Measurements from ENCODE around the gene MCM6.
"Not testable (repeated sequence)": the region's sequence is repeated elsewhere in the genome, so short reads cannot be mapped to it uniquely, and the experiment has no call there.

The MCM6 gene

GRCh38 chr2:135882415-135882814, 6.2 kb upstream of the MCM6 start:
- no peak overlapping the region for H2BK15ac ChIP-seq (replicated peaks; ENCODE audit: low read depth)
- no peak for DNase-seq
- H2BK5ac ChIP-seq (ENCODE audit: low read length), result no peak overlapping the region
- no peak overlapping the region for H3K9ac ChIP-seq (ENCODE audit: low read length)
- H2AK5ac ChIP-seq (ENCODE audit: low read length), result no peak overlapping the region
- H3K4me2 ChIP-seq (ENCODE audit: low read length), result no peak overlapping the region
- no peaks in the 10 kb centered on the region for H3K79me2 ChIP-seq (ENCODE audit: control insufficient read depth, insufficient read depth, low read length)
- no peak overlapping the region for H4K8ac ChIP-seq (ENCODE audit: low read depth, low read length)
- no peak overlapping the region for H3K4me3 ChIP-seq (ENCODE audit: low read length)
- H3K4ac ChIP-seq (ENCODE audit: low read depth, low read length), result no peak overlapping the region
- no peak overlapping the region for H3K27ac ChIP-seq (ENCODE audit: low read depth, low read length)
- no CpG with 5 or more reads among the region's 3 CpGs for WGBS (ENCODE audit: extremely low coverage, insufficient coverage, low lambda C conversion rate)
- no peak overlapping the region for H2BK120ac ChIP-seq (ENCODE audit: low read depth, low read length)
- no peak overlapping the region for H3K18ac ChIP-seq (ENCODE audit: low read length)
- no peak overlapping the region for H4K5ac ChIP-seq (ENCODE audit: low read length)
- no peaks in the 10 kb centered on the region for H3K4me1 ChIP-seq (ENCODE audit: control insufficient read depth, low read depth, low read length)
- H3K56ac ChIP-seq (ENCODE audit: low read length), result no peak overlapping the region
- H3K36me3 ChIP-seq (ENCODE audit: control insufficient read depth, insufficient read depth, low read length), result no peaks in the 10 kb centered on the region
- no peaks in the 10 kb centered on the region for H3K27me3 ChIP-seq (ENCODE audit: insufficient read depth, low read length, poor library complexity)
- no peak overlapping the region for H3K23ac ChIP-seq (ENCODE audit: low read length)
- no peaks in the 10 kb centered on the region for H3K79me1 ChIP-seq (ENCODE audit: low read length)

- H4K8ac ChIP-seq (ENCODE audit: low read depth, low read length); H3K23ac ChIP-seq (ENCODE audit: low read length); H3K79me1 ChIP-seq (ENCODE audit: low read length); H3K4me1 ChIP-seq (ENCODE audit: control insufficient read depth, low read depth, low read length); H3K27me3 ChIP-seq (ENCODE audit: insufficient read depth, low read length, poor library complexity); H3K36me3 ChIP-seq (ENCODE audit: control insufficient read depth, insufficient read depth, low read length); H3K4me2 ChIP-seq (ENCODE audit: low read length); H3K27ac ChIP-seq (ENCODE audit: low read depth, low read length); H3K9ac ChIP-seq (ENCODE audit: low read length); H3K18ac ChIP-seq (ENCODE audit: low read length); H2BK15ac ChIP-seq (replicated peaks; ENCODE audit: low read depth); H2BK5ac ChIP-seq (ENCODE audit: low read length); H2AK5ac ChIP-seq (ENCODE audit: low read length); H2BK120ac ChIP-seq (ENCODE audit: low read depth, low read length); H3K4ac ChIP-seq (ENCODE audit: low read depth, low read length); DNase-seq; H3K56ac ChIP-seq (ENCODE audit: low read length); H4K5ac ChIP-seq (ENCODE audit: low read length); H3K4me3 ChIP-seq (ENCODE audit: low read length): not testable (repeated sequence)
- WGBS (ENCODE audit: extremely low coverage, insufficient coverage, low lambda C conversion rate), result no CpG with 5 or more reads among the region's 15 CpGs
- peaks cover 22% of the 10 kb centered on the region for H3K79me2 ChIP-seq (ENCODE audit: control insufficient read depth, insufficient read depth, low read length)
Measured at GRCh38 chr2:135876770-135877169, 527 bp upstream of the MCM6 start.

GRCh38 chr2:135875491-135876065, 665 bp downstream of the MCM6 start:
- H3K23ac ChIP-seq (ENCODE audit: low read length), result no peak overlapping the region
- no peak overlapping the region for H2BK5ac ChIP-seq (ENCODE audit: low read length)
- peaks cover 8% of the 10 kb centered on the region for H3K79me1 ChIP-seq (ENCODE audit: low read length)
- peak overlapping the region; percentile 78 for H3K27ac ChIP-seq (ENCODE audit: low read depth, low read length)
- H3K4ac ChIP-seq (ENCODE audit: low read depth, low read length), result no peak overlapping the region
- peak overlapping the region; percentile 78 for H3K4me2 ChIP-seq (ENCODE audit: low read length)
- peaks cover 6% of the 10 kb centered on the region for H3K4me1 ChIP-seq (ENCODE audit: control insufficient read depth, low read depth, low read length)
- no peak overlapping the region for H2BK15ac ChIP-seq (replicated peaks; ENCODE audit: low read depth)
- H3K4me3 ChIP-seq (ENCODE audit: low read length), result peak overlapping the region; percentile 73
- peaks cover 22% of the 10 kb centered on the region for H3K79me2 ChIP-seq (ENCODE audit: control insufficient read depth, insufficient read depth, low read length)
- H4K5ac ChIP-seq (ENCODE audit: low read length), result no peak overlapping the region
- peak overlapping the region; percentile 93 for H3K56ac ChIP-seq (ENCODE audit: low read length)
- H3K27me3 ChIP-seq (ENCODE audit: insufficient read depth, low read length, poor library complexity), result no peaks in the 10 kb centered on the region
- peak overlapping the region; percentile 61 for H3K18ac ChIP-seq (ENCODE audit: low read length)
- H3K9ac ChIP-seq (ENCODE audit: low read length), result peak overlapping the region; percentile 87
- H2AK5ac ChIP-seq (ENCODE audit: low read length), result no peak overlapping the region
- H4K8ac ChIP-seq (ENCODE audit: low read depth, low read length), result no peak overlapping the region
- DNase-seq, result peak; percentile 76
- no peak overlapping the region for H2BK120ac ChIP-seq (ENCODE audit: low read depth, low read length)
- WGBS (ENCODE audit: extremely low coverage, insufficient coverage, low lambda C conversion rate), result no CpG with 5 or more reads among the region's 26 CpGs
- H3K36me3 ChIP-seq (ENCODE audit: control insufficient read depth, insufficient read depth, low read length), result peaks cover 1% of the 10 kb centered on the region

- H4K8ac ChIP-seq (ENCODE audit: low read depth, low read length), result peak overlapping the region; percentile 13
- H2AK5ac ChIP-seq (ENCODE audit: low read length), result no peak overlapping the region
- peaks cover 22% of the 10 kb centered on the region for H3K79me2 ChIP-seq (ENCODE audit: control insufficient read depth, insufficient read depth, low read length)
- DNase-seq, result no peak
- no peaks in the 10 kb centered on the region for H3K27me3 ChIP-seq (ENCODE audit: insufficient read depth, low read length, poor library complexity)
- no peak overlapping the region for H3K4ac ChIP-seq (ENCODE audit: low read depth, low read length)
- H3K9ac ChIP-seq (ENCODE audit: low read length), result peak overlapping the region; percentile 87
- H4K5ac ChIP-seq (ENCODE audit: low read length), result no peak overlapping the region
- no peak overlapping the region for H3K23ac ChIP-seq (ENCODE audit: low read length)
- WGBS (ENCODE audit: extremely low coverage, insufficient coverage, low lambda C conversion rate), result no CpG with 5 or more reads among the region's 19 CpGs
- H2BK120ac ChIP-seq (ENCODE audit: low read depth, low read length), result no peak overlapping the region
- H3K4me1 ChIP-seq (ENCODE audit: control insufficient read depth, low read depth, low read length), result peaks cover 6% of the 10 kb centered on the region
- H3K79me1 ChIP-seq (ENCODE audit: low read length), result peaks cover 8% of the 10 kb centered on the region
- H3K27ac ChIP-seq (ENCODE audit: low read depth, low read length), result no peak overlapping the region
- H3K18ac ChIP-seq (ENCODE audit: low read length), result no peak overlapping the region
- H3K56ac ChIP-seq (ENCODE audit: low read length), result peak overlapping the region; percentile 93
- peak overlapping the region; percentile 78 for H3K4me2 ChIP-seq (ENCODE audit: low read length)
- no peak overlapping the region for H2BK15ac ChIP-seq (replicated peaks; ENCODE audit: low read depth)
- peak overlapping the region; percentile 73 for H3K4me3 ChIP-seq (ENCODE audit: low read length)
- no peak overlapping the region for H2BK5ac ChIP-seq (ENCODE audit: low read length)
- H3K36me3 ChIP-seq (ENCODE audit: control insufficient read depth, insufficient read depth, low read length), result peaks cover 1% of the 10 kb centered on the region
Measured at GRCh38 chr2:135874777-135875365, 1.4 kb downstream of the MCM6 start.

- Histone ChIP-seq H2BK5ac (ENCODE audit: low read length) (no peak overlapping the region), H4K8ac (ENCODE audit: low read depth, low read length) (no peak overlapping the region), H2BK15ac (replicated peaks; ENCODE audit: low read depth) (no peak overlapping the region), H2AK5ac (ENCODE audit: low read length) (no peak overlapping the region), H3K56ac (ENCODE audit: low read length) (no peak overlapping the region), H3K36me3 (ENCODE audit: control insufficient read depth, insufficient read depth, low read length) (peaks cover 7% of the 10 kb centered on the region), H3K79me1 (ENCODE audit: low read length) (peaks cover 11% of the 10 kb centered on the region), H3K23ac (ENCODE audit: low read length) (no peak overlapping the region), H3K18ac (ENCODE audit: low read length) (no peak overlapping the region), H3K9ac (ENCODE audit: low read length) (no peak overlapping the region), H3K4me3 (ENCODE audit: low read length) (no peak overlapping the region), H3K4me1 (ENCODE audit: control insufficient read depth, low read depth, low read length) (peaks cover 6% of the 10 kb centered on the region), H3K27me3 (ENCODE audit: insufficient read depth, low read length, poor library complexity) (no peaks in the 10 kb centered on the region), H3K4me2 (ENCODE audit: low read length) (no peak overlapping the region), H3K27ac (ENCODE audit: low read depth, low read length) (no peak overlapping the region), H3K4ac (ENCODE audit: low read depth, low read length) (no peak overlapping the region), H3K79me2 (ENCODE audit: control insufficient read depth, insufficient read depth, low read length) (peaks cover 19% of the 10 kb centered on the region), H4K5ac (ENCODE audit: low read length) (no peak overlapping the region), H2BK120ac (ENCODE audit: low read depth, low read length) (no peak overlapping the region)
- no peak for DNase-seq
- WGBS (ENCODE audit: extremely low coverage, insufficient coverage, low lambda C conversion rate), result no CpG with 5 or more reads among the region's 1 CpG
Measured at GRCh38 chr2:135870571-135870970, 5.7 kb downstream of the MCM6 start.

- no peak overlapping the region for H3K4me2 ChIP-seq (ENCODE audit: low read length)
- no peaks in the 10 kb centered on the region for H3K27me3 ChIP-seq (ENCODE audit: insufficient read depth, low read length, poor library complexity)
- WGBS (ENCODE audit: extremely low coverage, insufficient coverage, low lambda C conversion rate), result no CpG with 5 or more reads among the region's 6 CpGs
- no peak overlapping the region for H3K4me3 ChIP-seq (ENCODE audit: low read length)
- H2BK120ac ChIP-seq (ENCODE audit: low read depth, low read length), result no peak overlapping the region
- H3K27ac ChIP-seq (ENCODE audit: low read depth, low read length), result no peak overlapping the region
- no peaks in the 10 kb centered on the region for H3K4me1 ChIP-seq (ENCODE audit: control insufficient read depth, low read depth, low read length)
- no peak overlapping the region for H3K4ac ChIP-seq (ENCODE audit: low read depth, low read length)
- H4K5ac ChIP-seq (ENCODE audit: low read length), result no peak overlapping the region
- H3K9ac ChIP-seq (ENCODE audit: low read length), result no peak overlapping the region
- H2BK15ac ChIP-seq (replicated peaks; ENCODE audit: low read depth), result no peak overlapping the region
- H3K79me1 ChIP-seq (ENCODE audit: low read length), result peaks cover 3% of the 10 kb centered on the region
- no peak overlapping the region for H3K23ac ChIP-seq (ENCODE audit: low read length)
- H3K36me3 ChIP-seq (ENCODE audit: control insufficient read depth, insufficient read depth, low read length), result peaks cover 9% of the 10 kb centered on the region
- no peak overlapping the region for H3K18ac ChIP-seq (ENCODE audit: low read length)
- H2AK5ac ChIP-seq (ENCODE audit: low read length), result no peak overlapping the region
- H4K8ac ChIP-seq (ENCODE audit: low read depth, low read length), result no peak overlapping the region
- no peak overlapping the region for H3K56ac ChIP-seq (ENCODE audit: low read length)
- H3K79me2 ChIP-seq (ENCODE audit: control insufficient read depth, insufficient read depth, low read length), result peaks cover 1% of the 10 kb centered on the region
- no peak overlapping the region for H2BK5ac ChIP-seq (ENCODE audit: low read length)
- no peak for DNase-seq
Measured at GRCh38 chr2:135863233-135863632, 13.0 kb downstream of the MCM6 start.

Data from mesendoderm (in vitro differentiated cells).